RWPE2 (cell line): Measurements from ENCODE around the gene SOX4.

Experiments used
- ATAC-seq: fragments of 200-7000 bp; cut with Tn5 transposase; 3 replicates; pipeline ENCODE4 v1.9.1; 2021; ENCODE audit warnings: low read depth
- DNase-seq: peaks from one replicate; pipeline ENCODE4 v3.0.0-alpha.2; 2020; ENCODE audit warnings: low spot score
- H3K27ac ChIP-seq: fragments of 450-650 bp; 2 replicates; pipeline ENCODE4 v1.5.1; 2017; ENCODE audit warnings: mild to moderate bottlenecking; ENCODE audit not compliant: poor library complexity, severe bottlenecking
- H3K27me3 ChIP-seq: fragments of 250-450 bp; sonication (Bioruptor Pico); 2 replicates; pipeline ENCODE4 v1.5.1; 2021; ENCODE audit warnings: mild to moderate bottlenecking, moderate library complexity; ENCODE audit not compliant: insufficient read depth, poor library complexity, severe bottlenecking
- H3K36me3 ChIP-seq: fragments of 250-450 bp; sonication (Bioruptor Pico); 2 replicates; pipeline ENCODE4 v1.5.1; 2020; ENCODE audit warnings: low read depth, mild to moderate bottlenecking, moderate library complexity
- H3K4me1 ChIP-seq: fragments of 250-450 bp; sonication (Bioruptor Pico); 2 replicates; pipeline ENCODE4 v1.5.1; 2021; ENCODE audit warnings: mild to moderate bottlenecking, moderate library complexity; ENCODE audit not compliant: insufficient read depth, poor library complexity, severe bottlenecking
- H3K4me3 ChIP-seq: fragments of 250-450 bp; sonication (Bioruptor Pico); 2 replicates; pipeline ENCODE4 v1.5.1; 2021; ENCODE audit warnings: mild to moderate bottlenecking, moderate library complexity; ENCODE audit not compliant: severe bottlenecking
- H3K9me3 ChIP-seq: fragments of 250-450 bp; sonication (Bioruptor Pico); 2 replicates; pipeline ENCODE4 v1.5.1; 2021; ENCODE audit warnings: mild to moderate bottlenecking, moderate library complexity; ENCODE audit not compliant: severe bottlenecking
- TF ChIP-seq, protein P1 (sequence below): fragments of 450-650 bp; IDR thresholded peaks from one replicate; pipeline ENCODE4 v1.5.1; 2017; ENCODE audit warnings: mild to moderate bottlenecking, moderate library complexity; ENCODE audit not compliant: poor library complexity, severe bottlenecking

SOX4 gene

DNA sequence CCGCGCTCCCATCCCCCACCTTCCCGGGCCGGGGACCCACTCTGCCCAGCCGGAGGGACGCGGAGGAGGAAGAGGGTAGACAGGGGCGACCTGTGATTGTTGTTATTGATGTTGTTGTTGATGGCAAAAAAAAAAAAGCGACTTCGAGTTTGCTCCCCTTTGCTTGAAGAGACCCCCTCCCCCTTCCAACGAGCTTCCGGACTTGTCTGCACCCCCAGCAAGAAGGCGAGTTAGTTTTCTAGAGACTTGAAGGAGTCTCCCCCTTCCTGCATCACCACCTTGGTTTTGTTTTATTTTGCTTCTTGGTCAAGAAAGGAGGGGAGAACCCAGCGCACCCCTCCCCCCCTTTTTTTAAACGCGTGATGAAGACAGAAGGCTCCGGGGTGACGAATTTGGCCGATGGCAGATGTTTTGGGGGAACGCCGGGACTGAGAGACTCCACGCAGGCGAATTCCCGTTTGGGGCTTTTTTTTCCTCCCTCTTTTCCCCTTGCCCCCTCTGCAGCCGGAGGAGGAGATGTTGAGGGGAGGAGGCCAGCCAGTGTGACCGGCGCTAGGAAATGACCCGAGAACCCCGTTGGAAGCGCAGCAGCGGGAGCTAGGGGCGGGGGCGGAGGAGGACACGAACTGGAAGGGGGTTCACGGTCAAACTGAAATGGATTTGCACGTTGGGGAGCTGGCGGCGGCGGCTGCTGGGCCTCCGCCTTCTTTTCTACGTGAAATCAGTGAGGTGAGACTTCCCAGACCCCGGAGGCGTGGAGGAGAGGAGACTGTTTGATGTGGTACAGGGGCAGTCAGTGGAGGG, 2.8 kb downstream of the SOX4 start:
- H3K36me3 ChIP-seq = peaks cover 25% of the 10 kb centered on the region

DNA sequence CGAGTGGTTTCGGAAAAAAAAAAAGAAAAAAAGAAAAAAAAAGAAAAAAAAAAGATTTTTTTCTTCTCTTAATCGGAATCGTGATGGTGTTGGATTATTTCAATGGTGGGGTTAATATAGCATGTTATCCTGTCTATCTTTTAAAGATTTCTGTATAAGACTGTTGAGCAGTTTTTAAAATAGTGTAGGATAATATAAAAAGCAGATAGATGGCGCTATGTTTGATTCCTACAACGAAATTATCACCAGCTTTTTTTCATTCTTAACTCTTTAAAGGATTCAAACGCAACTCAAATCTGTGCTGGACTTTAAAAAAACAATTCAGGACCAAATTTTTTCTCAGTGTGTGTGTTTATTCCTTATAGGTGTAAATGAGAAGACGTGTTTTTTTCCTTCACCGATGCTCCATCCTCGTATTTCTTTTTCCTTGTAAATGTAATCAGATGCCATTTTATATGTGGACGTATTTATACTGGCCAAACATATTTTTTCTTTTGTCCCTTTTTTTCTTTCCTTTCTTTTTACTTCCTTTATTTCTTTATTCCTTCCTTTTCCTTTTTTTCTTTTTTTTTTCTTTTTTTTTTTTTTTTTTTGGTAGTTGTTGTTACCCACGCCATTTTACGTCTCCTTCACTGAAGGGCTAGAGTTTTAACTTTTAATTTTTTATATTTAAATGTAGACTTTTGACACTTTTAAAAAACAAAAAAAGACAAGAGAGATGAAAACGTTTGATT, 3.6 kb downstream of the SOX4 start:
- DNase-seq (no peak), ATAC-seq (no peak)
- peaks cover 20% of the 10 kb centered on the region for H3K4me1 ChIP-seq
- peak overlapping the region; percentile 79 for H3K27ac ChIP-seq
- no peaks in the 10 kb centered on the region for H3K27me3 ChIP-seq
- TF ChIP-seq, protein P1, sequence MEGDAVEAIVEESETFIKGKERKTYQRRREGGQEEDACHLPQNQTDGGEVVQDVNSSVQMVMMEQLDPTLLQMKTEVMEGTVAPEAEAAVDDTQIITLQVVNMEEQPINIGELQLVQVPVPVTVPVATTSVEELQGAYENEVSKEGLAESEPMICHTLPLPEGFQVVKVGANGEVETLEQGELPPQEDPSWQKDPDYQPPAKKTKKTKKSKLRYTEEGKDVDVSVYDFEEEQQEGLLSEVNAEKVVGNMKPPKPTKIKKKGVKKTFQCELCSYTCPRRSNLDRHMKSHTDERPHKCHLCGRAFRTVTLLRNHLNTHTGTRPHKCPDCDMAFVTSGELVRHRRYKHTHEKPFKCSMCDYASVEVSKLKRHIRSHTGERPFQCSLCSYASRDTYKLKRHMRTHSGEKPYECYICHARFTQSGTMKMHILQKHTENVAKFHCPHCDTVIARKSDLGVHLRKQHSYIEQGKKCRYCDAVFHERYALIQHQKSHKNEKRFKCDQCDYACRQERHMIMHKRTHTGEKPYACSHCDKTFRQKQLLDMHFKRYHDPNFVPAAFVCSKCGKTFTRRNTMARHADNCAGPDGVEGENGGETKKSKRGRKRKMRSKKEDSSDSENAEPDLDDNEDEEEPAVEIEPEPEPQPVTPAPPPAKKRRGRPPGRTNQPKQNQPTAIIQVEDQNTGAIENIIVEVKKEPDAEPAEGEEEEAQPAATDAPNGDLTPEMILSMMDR = peak; percentile 85
- H3K4me3 ChIP-seq = peak overlapping the region; percentile 97
- H3K36me3 ChIP-seq = peaks cover 25% of the 10 kb centered on the region
- no peaks in the 10 kb centered on the region for H3K9me3 ChIP-seq

More for the DNA sequence above, 2.8 kb downstream of the SOX4 start:
- Histone ChIP-seq H3K4me1 (peaks cover 20% of the 10 kb centered on the region), H3K9me3 (no peaks in the 10 kb centered on the region), H3K27me3 (no peaks in the 10 kb centered on the region), H3K27ac (peak overlapping the region; percentile 79), H3K4me3 (peak overlapping the region; percentile 97)
- DNase-seq = peak; percentile 68
- ATAC-seq = peak; percentile 26; the same call in 2 of the 3 replicates
- TF ChIP-seq, protein P1 = no peak

DNA sequence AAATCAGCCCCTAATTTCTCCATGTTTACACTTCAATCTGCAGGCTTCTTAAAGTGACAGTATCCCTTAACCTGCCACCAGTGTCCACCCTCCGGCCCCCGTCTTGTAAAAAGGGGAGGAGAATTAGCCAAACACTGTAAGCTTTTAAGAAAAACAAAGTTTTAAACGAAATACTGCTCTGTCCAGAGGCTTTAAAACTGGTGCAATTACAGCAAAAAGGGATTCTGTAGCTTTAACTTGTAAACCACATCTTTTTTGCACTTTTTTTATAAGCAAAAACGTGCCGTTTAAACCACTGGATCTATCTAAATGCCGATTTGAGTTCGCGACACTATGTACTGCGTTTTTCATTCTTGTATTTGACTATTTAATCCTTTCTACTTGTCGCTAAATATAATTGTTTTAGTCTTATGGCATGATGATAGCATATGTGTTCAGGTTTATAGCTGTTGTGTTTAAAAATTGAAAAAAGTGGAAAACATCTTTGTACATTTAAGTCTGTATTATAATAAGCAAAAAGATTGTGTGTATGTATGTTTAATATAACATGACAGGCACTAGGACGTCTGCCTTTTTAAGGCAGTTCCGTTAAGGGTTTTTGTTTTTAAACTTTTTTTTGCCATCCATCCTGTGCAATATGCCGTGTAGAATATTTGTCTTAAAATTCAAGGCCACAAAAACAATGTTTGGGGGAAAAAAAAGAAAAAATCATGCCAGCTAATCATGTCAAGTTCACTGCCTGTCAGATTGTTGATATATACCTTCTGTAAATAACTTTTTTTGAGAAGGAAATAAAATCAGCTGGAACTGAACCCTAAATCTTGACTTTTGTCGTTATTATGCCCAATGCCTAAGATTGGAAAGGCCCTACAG, 4.5 kb downstream of the SOX4 start:
- H3K9me3 ChIP-seq = no peaks in the 10 kb centered on the region
- DNase-seq = no peak
- H3K27me3 ChIP-seq = no peaks in the 10 kb centered on the region
- H3K4me1 ChIP-seq = peaks cover 19% of the 10 kb centered on the region
- TF ChIP-seq, protein P1 = no peak
- H3K27ac ChIP-seq = peak overlapping the region; percentile 79
- ATAC-seq = no peak
- H3K36me3 ChIP-seq = peaks cover 25% of the 10 kb centered on the region
- H3K4me3 ChIP-seq = peak overlapping the region; percentile 97

DNA sequence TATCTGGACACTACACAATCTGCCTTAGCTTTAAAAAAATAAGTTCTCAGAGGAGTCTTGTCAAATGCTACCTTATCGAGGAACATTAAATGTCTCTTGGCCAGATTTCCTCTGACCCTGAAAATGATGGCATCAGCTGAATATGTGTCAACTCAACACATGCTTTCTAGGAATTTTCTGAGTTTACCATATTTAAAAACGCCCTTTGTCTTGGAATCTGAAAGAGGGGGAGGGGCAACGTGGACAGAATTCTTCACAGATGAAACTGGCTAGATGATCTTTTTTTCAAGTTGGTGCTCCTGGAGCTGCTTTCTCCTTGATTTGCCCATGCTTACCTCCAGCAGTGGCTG, 5.1 kb downstream of the SOX4 start:
- Histone ChIP-seq H3K27ac (peak overlapping the region; percentile 79), H3K4me3 (peak overlapping the region; percentile 97), H3K36me3 (peaks cover 25% of the 10 kb centered on the region)

More for the DNA sequence above, 5.1 kb downstream of the SOX4 start:
- no peak for ATAC-seq
- TF ChIP-seq, protein P1 = no peak
- DNase-seq = no peak
- H3K4me1 ChIP-seq = peaks cover 17% of the 10 kb centered on the region
- H3K9me3 ChIP-seq = no peaks in the 10 kb centered on the region
- no peaks in the 10 kb centered on the region for H3K27me3 ChIP-seq
